Endothelial cell of umbilical vein (primary cell): ENCODE data around the gene KIAA1549. TPM values are rescaled to one million over a fixed set of nuclear protein-coding genes. Genes with fewer than 3 reads are reported as not detected.

Source experiments
- BruUV-seq: library from RNA; stranded (reverse); fragments of 400-500 nt; replicated peaks from 2 replicates; lab custom pipeline; 2021; lab: Mats Ljungman, UMichigan
- CTCF ChIA-PET: fragments of 300-600, 350-600 bp; sonication (Branson Sonifier 250); formaldehyde crosslinking; loops from one replicate; lab custom pipeline; 2021; ENCODE audit warnings: antibody characterized with exemption, inconsistent platforms; lab: Charles Lee
- POLR2A ChIA-PET: fragments of 300-600, 350-600 bp; sonication (Branson Sonifier 250); formaldehyde crosslinking; loops from one replicate; lab custom pipeline; 2021; ENCODE audit warnings: antibody characterized with exemption, inconsistent platforms; lab: Charles Lee
- DNase-seq: peaks from one replicate; pipeline ENCODE4 v3.0.0-alpha.2; 2011; ENCODE audit warnings: low read depth, low spot score
- FAIRE-seq: peaks from 2 replicates; lab custom pipeline; 2011; peaks lifted over from hg19 to GRCh38; lab: Jason Lieb, UNC
- H2AFZ ChIP-seq: 2 replicates; pipeline ENCODE4 v1.6.0; 2012; ENCODE audit warnings: low read depth, low read length, control low read depth, inconsistent platforms
- H3K27ac ChIP-seq: 2 replicates; pipeline ENCODE4 v1.5.1; 2011; ENCODE audit warnings: low read depth, mild to moderate bottlenecking, control low read depth, low read length, moderate library complexity; ENCODE audit not compliant: insufficient read depth
- H3K27me3 ChIP-seq, 2 experiments: 2 replicates each; pipeline versions ENCODE4 v1.6.0 to v1.6.1; 2011; ENCODE audit warnings: low read length in 2 of 2, mixed read lengths in 1 of 2; ENCODE audit not compliant: control insufficient read depth in 2 of 2, insufficient read depth in 2 of 2
- H3K36me3 ChIP-seq, 2 experiments: 2 replicates in 1 of 2; 3 replicates in 1 of 2; pipeline ENCODE4 v1.5.1; 2011; ENCODE audit warnings: low read length in 2 of 2, mild to moderate bottlenecking in 1 of 2, moderate library complexity in 1 of 2; ENCODE audit not compliant: control insufficient read depth in 2 of 2, insufficient read depth in 2 of 2; ENCODE audit errors: extremely low read depth in 1 of 2
- H3K4me1 ChIP-seq: 3 replicates; pipeline ENCODE4 v1.5.1; 2011; ENCODE audit warnings: mild to moderate bottlenecking, low read length; ENCODE audit not compliant: control insufficient read depth, insufficient read depth; ENCODE audit errors: extremely low read depth
- H3K4me2 ChIP-seq: 2 replicates; pipeline ENCODE4 v1.6.1; 2011; ENCODE audit warnings: low read length, control low read depth, mixed read lengths; ENCODE audit not compliant: insufficient read depth
- H3K4me3 ChIP-seq, 3 experiments: fragments of 200-600 bp in 1 of 3; sonication (generic), shearing (Covaris generic) in 1 of 3; replicated peaks in 1 of 3; 2 replicates each; pipeline ENCODE4 v1.5.1; 2011 to 2016; ENCODE audit warnings: control low read depth in 3 of 3, low read length in 3 of 3, mild to moderate bottlenecking in 2 of 3, inconsistent platforms in 1 of 3, low read depth in 1 of 3, moderate library complexity in 1 of 3; ENCODE audit not compliant: insufficient read depth in 1 of 3
- H3K79me2 ChIP-seq: 2 replicates; pipeline ENCODE4 v1.6.0; 2012; ENCODE audit warnings: low read length, inconsistent platforms; ENCODE audit not compliant: control insufficient read depth, insufficient read depth
- H3K9ac ChIP-seq: replicated peaks from 2 replicates; pipeline ENCODE3; 2011; ENCODE audit warnings: low read length, control low read depth; ENCODE audit not compliant: insufficient read depth; ENCODE audit errors: extremely low read depth
- H3K9me1 ChIP-seq: replicated peaks from 3 replicates; pipeline ENCODE4 v1.6.0; 2011; ENCODE audit warnings: mild to moderate bottlenecking, low read length; ENCODE audit not compliant: control insufficient read depth, insufficient read depth; ENCODE audit errors: extremely low read depth
- H3K9me3 ChIP-seq: replicated peaks from 2 replicates; pipeline ENCODE4 v1.5.1; 2012; ENCODE audit warnings: low read length, inconsistent platforms; ENCODE audit not compliant: control insufficient read depth, insufficient read depth
- H4K20me1 ChIP-seq: replicated peaks from 2 replicates; pipeline ENCODE3; 2011; ENCODE audit warnings: mild to moderate bottlenecking, low read length; ENCODE audit not compliant: control insufficient read depth, insufficient read depth; ENCODE audit errors: extremely low read depth
- CTCF ChIP-seq, 2 donors: IDR thresholded peaks; 1 replicate in 1 of 2; 2 replicates in 1 of 2; pipeline ENCODE4 v1.5.1; 2011; ENCODE audit warnings: low read length in 2 of 2, mild to moderate bottlenecking in 2 of 2, moderate library complexity in 2 of 2, control low read depth in 1 of 2, inconsistent platforms in 1 of 2, low read depth in 1 of 2; ENCODE audit not compliant: insufficient read depth in 1 of 2; ENCODE audit errors: extremely low read depth in 1 of 2
- EZH2 ChIP-seq: IDR thresholded peaks from 2 replicates; pipeline ENCODE4 v1.6.1; 2012; ENCODE audit warnings: borderline replicate concordance, low read depth, mild to moderate bottlenecking, moderate library complexity, low read length, inconsistent platforms; ENCODE audit not compliant: severe bottlenecking
- FOS ChIP-seq: IDR thresholded peaks from 2 replicates; pipeline ENCODE4 v1.6.1; 2011; ENCODE audit warnings: mild to moderate bottlenecking, low read length, moderate library complexity, borderline replicate concordance; ENCODE audit not compliant: insufficient read depth
- GATA2 ChIP-seq: IDR thresholded peaks from 2 replicates; pipeline ENCODE4 v1.7.0; 2011; ENCODE audit warnings: low read depth, mild to moderate bottlenecking, moderate library complexity, mixed read lengths, low read length; ENCODE audit not compliant: insufficient read length, insufficient read depth
- JUN ChIP-seq: IDR thresholded peaks from 2 replicates; pipeline ENCODE4 v1.6.1; 2011; ENCODE audit warnings: borderline replicate concordance, low read depth; ENCODE audit not compliant: insufficient read length, insufficient read depth
- MAX ChIP-seq: IDR thresholded peaks from 2 replicates; pipeline ENCODE4 v1.6.1; 2011; ENCODE audit not compliant: insufficient read depth, insufficient read length
- MYC ChIP-seq: IDR thresholded peaks from one replicate; pipeline ENCODE4 v1.6.1; 2011; ENCODE audit warnings: mild to moderate bottlenecking, low read depth, low read length
- POLR2A ChIP-seq: IDR thresholded peaks from 2 replicates; pipeline ENCODE4 v1.6.1; 2012; ENCODE audit warnings: low read depth, mild to moderate bottlenecking, control low read depth, low read length
- POLR2AphosphoS5 ChIP-seq: IDR thresholded peaks from 2 replicates; pipeline ENCODE4 v1.6.1; 2012; ENCODE audit warnings: low read depth, mild to moderate bottlenecking, control low read depth, low read length, moderate library complexity; ENCODE audit not compliant: insufficient read depth
- dilution Hi-C: fragments of 300-500 bp; cut with MboI; formaldehyde crosslinking; loops from one replicate; pipeline ENCODE4 v1.15.0; 2019; ENCODE audit warnings: low sequenced_read_pairs; ENCODE audit not compliant: extremely low pct_ligation_motif_present
- intact Hi-C: fragments of 100-400 bp; cut with micrococcal nuclease; formaldehyde crosslinking; loops from one replicate; pipeline ENCODE4 v1.10.0; 2022
- polyA plus RNA-seq, 4 experiments: library from polyadenylated mRNA; depleted of rRNA in 3 of 4; stranded (reverse) in 3 of 4; unstranded in 1 of 4; fragments of >200 nt; gene quantifications; 2 replicates each; pipeline versions ENCODE4 v1.2.1 to v1.2.3, GENCODE V29; 2011 to 2012; ENCODE audit warnings: missing spikeins in 1 of 4
- total RNA-seq: library from RNA; stranded (reverse); gene quantifications from 2 replicates; pipeline ENCODE4 v1.2.3, GENCODE V29; 2021

The KIAA1549 gene
- total and polyA plus RNA-seq, 2 donors (not counting 3 experiments of a cell fraction or from before 2014, with no cell fraction given) = 4.6 to 10.9 TPM

- Histone ChIP-seq H3K9me1 (no peaks in the 10 kb centered on the region), H3K79me2 (no peaks in the 10 kb centered on the region), H3K4me3 (no peak overlapping the region), H3K4me2 (no peak overlapping the region), H3K27me3 (no peaks in the 10 kb centered on the region), H3K4me1 (no peaks in the 10 kb centered on the region), H3K9me3 (no peaks in the 10 kb centered on the region), H3K36me3 (peaks cover 2% of the 10 kb centered on the region in 2 experiments), H4K20me1 (no peaks in the 10 kb centered on the region), H2AFZ (no peak overlapping the region), H3K9ac (no peak overlapping the region), H3K27ac (no peak overlapping the region)
- no TSS peak for BruUV-seq
- no peak for DNase-seq
- no peak for TF ChIP-seq POLR2AphosphoS5
- no peak for TF ChIP-seq JUN
- no peak for TF ChIP-seq CTCF (IDR thresholded peaks at IDR 0.05; ENCODE audit: extremely low read depth in 1 of 2, insufficient read depth in 1 of 2, low read depth in 1 of 2, low read length in 2 of 2)
- no peak for TF ChIP-seq GATA2
- TF ChIP-seq MAX = no peak
- no peak for TF ChIP-seq EZH2
- TF ChIP-seq POLR2A = no peak
- no peak for TF ChIP-seq MYC
- no peak for TF ChIP-seq FOS
- dilution Hi-C loops = no loop called here
- ChIA-PET CTCF (interaction anchor here (0.9 to 2.0 kb wide), 3 partner anchors 21 to 168 kb away, joined by 4 to 8 read pairs (median 4); no protein-coding TSS in a partner anchor), POLR2A (no interaction called here)
- intact Hi-C loops = no loop called here
- FAIRE-seq = no peak
Measured at GRCh38 chr7:138907201-138907847, 73.9 kb downstream of the KIAA1549 start.
